Measurements from ENCODE around the gene PITPNB. TPM values are rescaled to one million over a fixed set of nuclear protein-coding genes. Genes with fewer than 3 reads are reported as not detected.

Gene PITPNB
- polyA plus RNA-seq, 1 donor (not counting 4 experiments of a cell fraction or from before 2014, with no cell fraction given), result 81.6 TPM

- Histone ChIP-seq H2AFZ (ENCODE audit: control insufficient read depth, low read length) (no peak overlapping the region), H3K9ac (ENCODE audit: control insufficient read depth, extremely low read depth, insufficient read depth, low read length) (no peak overlapping the region), H3K9me1 (ENCODE audit: control insufficient read depth, extremely low read depth, insufficient read depth, low read length) (no peaks in the 10 kb centered on the region), H3K27ac (ENCODE audit: control insufficient read depth, insufficient read depth, low read length) (no peak overlapping the region), H3K4me3 (ENCODE audit: control insufficient read depth in 2 of 3, extremely low read depth in 1 of 3, insufficient read depth in 2 of 3, low read depth in 1 of 3, low read length in 3 of 3) (no peak overlapping the region), H3K9me3 (ENCODE audit: control insufficient read depth, low read depth, low read length) (no peaks in the 10 kb centered on the region), H3K4me2 (ENCODE audit: control insufficient read depth, extremely low read depth, insufficient read depth, low read depth, low read length) (no peak overlapping the region), H3K36me3 (ENCODE audit: control insufficient read depth in 2 of 2, extremely low read depth in 1 of 2, insufficient read depth in 2 of 2, low read length in 2 of 2) (no peaks in the 10 kb centered on the region), H3K4me1 (ENCODE audit: control insufficient read depth, extremely low read depth, insufficient read depth, low read length) (peaks cover 18% of the 10 kb centered on the region), H3K27me3 (ENCODE audit: control insufficient read depth, extremely low read depth, insufficient read depth, low read length) (no peaks in the 10 kb centered on the region), H4K20me1 (ENCODE audit: control insufficient read depth, extremely low read depth, insufficient read depth, low read length) (no peaks in the 10 kb centered on the region), H3K79me2 (ENCODE audit: control insufficient read depth, insufficient read depth, low read length) (peaks cover 14% of the 10 kb centered on the region)
- dilution Hi-C loops (cut with MboI; ENCODE audit: extremely low pct_ligation_motif_present, low sequenced_read_pairs), result no loop called here
- TF ChIP-seq CTCF (optimal IDR thresholded peaks at IDR 0.05 in 1 of 3, IDR thresholded peaks at IDR 0.05 in 1 of 3, conservative IDR thresholded peaks at IDR 0.05 in 1 of 3; ENCODE audit: extremely low read depth in 1 of 3, insufficient read depth in 2 of 3, low read length in 3 of 3), result no peak
- no peak for TF ChIP-seq EZH2 (IDR thresholded peaks at IDR 0.05; ENCODE audit: low read length)
- FAIRE-seq, result no peak
- no peak for DNase-seq (ENCODE audit: low read depth, low spot score)
These were observed 115.1 kb downstream of the PITPNB start for GRCh38 chr22:27803841-27804415.

DNA sequence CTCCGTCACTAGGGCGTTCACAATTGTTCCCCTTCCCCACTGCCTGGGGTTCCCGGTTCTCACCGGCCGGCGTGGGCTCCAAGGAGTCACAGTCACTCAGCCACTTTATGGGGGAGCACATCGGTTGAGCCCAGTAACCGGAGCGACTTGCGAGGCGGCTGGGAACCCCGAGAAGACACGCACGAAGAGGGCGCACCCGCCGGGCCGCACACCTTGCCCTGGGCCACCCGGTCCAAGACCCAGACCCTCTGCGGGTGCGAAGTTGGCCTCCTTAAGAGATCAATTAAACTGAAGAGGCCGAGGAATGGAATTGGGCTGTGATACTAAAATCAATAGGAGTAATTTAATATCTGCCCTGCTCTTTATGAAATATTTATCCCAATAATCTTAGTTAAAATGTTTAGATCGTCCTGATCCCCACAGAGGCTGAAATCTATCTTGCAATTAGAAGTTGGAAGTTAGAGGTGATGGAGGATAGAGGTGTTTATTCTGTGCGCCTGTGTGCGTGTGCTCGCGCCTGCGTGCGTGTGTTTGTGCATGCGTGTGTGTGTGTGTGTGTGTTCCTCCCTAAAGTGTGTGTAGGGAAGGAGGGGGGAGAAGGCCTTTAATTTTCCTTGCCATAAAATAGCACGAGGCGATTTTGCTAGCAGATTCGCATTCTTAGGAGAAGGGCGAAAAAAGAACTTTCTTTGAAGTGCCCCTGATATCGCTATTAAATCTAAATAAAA lies 116.5 kb downstream of the PITPNB start:
- Histone ChIP-seq H3K4me3 (ENCODE audit: control insufficient read depth in 2 of 3, extremely low read depth in 1 of 3, insufficient read depth in 2 of 3, low read depth in 1 of 3, low read length in 3 of 3) (peak overlapping the region; percentile 74 to 85 (median 78)), H3K9ac (ENCODE audit: control insufficient read depth, extremely low read depth, insufficient read depth, low read length) (peak overlapping the region; percentile 75), H3K4me1 (ENCODE audit: control insufficient read depth, extremely low read depth, insufficient read depth, low read length) (peaks cover 18% of the 10 kb centered on the region), H3K27ac (ENCODE audit: control insufficient read depth, insufficient read depth, low read length) (peak overlapping the region; percentile 70), H3K9me3 (ENCODE audit: control insufficient read depth, low read depth, low read length) (no peaks in the 10 kb centered on the region), H3K4me2 (ENCODE audit: control insufficient read depth, extremely low read depth, insufficient read depth, low read depth, low read length) (peak overlapping the region; percentile 89), H3K9me1 (ENCODE audit: control insufficient read depth, extremely low read depth, insufficient read depth, low read length) (no peaks in the 10 kb centered on the region), H4K20me1 (ENCODE audit: control insufficient read depth, extremely low read depth, insufficient read depth, low read length) (no peaks in the 10 kb centered on the region), H3K79me2 (ENCODE audit: control insufficient read depth, insufficient read depth, low read length) (peaks cover 21% of the 10 kb centered on the region), H3K36me3 (ENCODE audit: control insufficient read depth in 2 of 2, extremely low read depth in 1 of 2, insufficient read depth in 2 of 2, low read length in 2 of 2) (no peaks in the 10 kb centered on the region), H2AFZ (ENCODE audit: control insufficient read depth, low read length) (peak overlapping the region; percentile 91), H3K27me3 (ENCODE audit: control insufficient read depth, extremely low read depth, insufficient read depth, low read length) (no peaks in the 10 kb centered on the region)
- TF ChIP-seq CTCF (optimal IDR thresholded peaks at IDR 0.05 in 1 of 3, IDR thresholded peaks at IDR 0.05 in 1 of 3, conservative IDR thresholded peaks at IDR 0.05 in 1 of 3; ENCODE audit: extremely low read depth in 1 of 3, insufficient read depth in 2 of 3, low read length in 3 of 3), result no peak
- TF ChIP-seq EZH2 (IDR thresholded peaks at IDR 0.05; ENCODE audit: low read length), result no peak
- DNase-seq (ENCODE audit: low read depth, low spot score), result no peak
- dilution Hi-C loops (cut with MboI; ENCODE audit: extremely low pct_ligation_motif_present, low sequenced_read_pairs), result no loop called here
- FAIRE-seq, result no peak

Small RNA genes within 50 kb of the gene (small RNA-seq; reads per million reads assigned to genes)
- gene MIR3199-1 (ENCODE audit: insufficient read length in 3 of 3, low read depth in 3 of 3, low replicate concordance in 1 of 3), result 0 to 0.67 (median 0.50) reads per million in 3 experiments
- 0 reads per million in 3 experiments for gene RF02198 (ENCODE audit: insufficient read length in 3 of 3, low read depth in 3 of 3, low replicate concordance in 1 of 3)

Other genes with a start within 250 kb of the PITPNB start
- 2.2 to 8.5 TPM (median 2.2 TPM) in 3 replicates for gene MN1, start 117.5 kb downstream of the PITPNB start, polyA plus RNA-seq

All from keratinocyte (primary cell).